Measurements from ENCODE around the gene ANKK1.

DNA sequence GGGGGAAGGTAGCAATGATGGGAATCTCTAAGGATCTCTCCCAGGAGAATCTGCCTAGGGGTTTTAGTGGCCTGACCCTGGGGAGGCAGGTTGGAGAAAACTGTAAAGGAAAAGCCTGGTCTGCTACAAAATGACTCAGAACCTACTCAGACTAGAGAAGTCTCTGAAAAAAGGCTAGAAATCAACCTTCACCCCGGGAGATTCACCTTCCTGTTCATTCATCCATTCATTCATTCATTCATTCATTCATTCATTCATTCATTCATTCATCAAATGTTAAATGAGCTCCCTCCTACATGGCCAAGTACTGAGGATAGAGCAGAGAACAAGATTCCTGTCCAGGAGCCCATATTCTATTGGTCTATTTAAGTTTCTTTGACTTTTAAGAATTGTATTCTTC is 8.9 kb upstream of the ANKK1 start:
- TF ChIP-seq, protein P1, sequence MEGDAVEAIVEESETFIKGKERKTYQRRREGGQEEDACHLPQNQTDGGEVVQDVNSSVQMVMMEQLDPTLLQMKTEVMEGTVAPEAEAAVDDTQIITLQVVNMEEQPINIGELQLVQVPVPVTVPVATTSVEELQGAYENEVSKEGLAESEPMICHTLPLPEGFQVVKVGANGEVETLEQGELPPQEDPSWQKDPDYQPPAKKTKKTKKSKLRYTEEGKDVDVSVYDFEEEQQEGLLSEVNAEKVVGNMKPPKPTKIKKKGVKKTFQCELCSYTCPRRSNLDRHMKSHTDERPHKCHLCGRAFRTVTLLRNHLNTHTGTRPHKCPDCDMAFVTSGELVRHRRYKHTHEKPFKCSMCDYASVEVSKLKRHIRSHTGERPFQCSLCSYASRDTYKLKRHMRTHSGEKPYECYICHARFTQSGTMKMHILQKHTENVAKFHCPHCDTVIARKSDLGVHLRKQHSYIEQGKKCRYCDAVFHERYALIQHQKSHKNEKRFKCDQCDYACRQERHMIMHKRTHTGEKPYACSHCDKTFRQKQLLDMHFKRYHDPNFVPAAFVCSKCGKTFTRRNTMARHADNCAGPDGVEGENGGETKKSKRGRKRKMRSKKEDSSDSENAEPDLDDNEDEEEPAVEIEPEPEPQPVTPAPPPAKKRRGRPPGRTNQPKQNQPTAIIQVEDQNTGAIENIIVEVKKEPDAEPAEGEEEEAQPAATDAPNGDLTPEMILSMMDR (IDR thresholded peaks at IDR 0.05) = no peak
- no peak for TF ChIP-seq POLR2A (IDR thresholded peaks at IDR 0.05)
